AG04449 (cell line): ENCODE data around the gene IL24.

Experiments used
- CTCF ChIA-PET: fragments of 350-600 bp; formaldehyde crosslinking; extraction: SDS; loops from one replicate; lab custom pipeline; 2021; ENCODE audit warnings: antibody characterized with exemption; lab: Yijun Ruan, JAX
- POLR2A ChIA-PET: fragments of 400-600, 350-600 bp; formaldehyde crosslinking; extraction: SDS; loops from one replicate; lab custom pipeline; 2020; ENCODE audit warnings: antibody characterized with exemption, inconsistent platforms; lab: Yijun Ruan, JAX
- DNase-seq: peaks from one replicate; pipeline ENCODE4 v3.0.0-alpha.2; 2010; ENCODE audit warnings: low read depth, low spot score
- H3K4me3 ChIP-seq: 2 replicates; pipeline ENCODE4 v1.5.1; 2011; ENCODE audit warnings: low read depth, mild to moderate bottlenecking, control low read depth, low read length
- TF ChIP-seq, protein P1 (sequence below): IDR thresholded peaks from one replicate; pipeline ENCODE4 v1.5.1; 2011; ENCODE audit warnings: mild to moderate bottlenecking, moderate library complexity, low read length, control low read depth, inconsistent platforms; ENCODE audit not compliant: insufficient read depth; ENCODE audit errors: missing control alignments

The IL24 gene

DNA sequence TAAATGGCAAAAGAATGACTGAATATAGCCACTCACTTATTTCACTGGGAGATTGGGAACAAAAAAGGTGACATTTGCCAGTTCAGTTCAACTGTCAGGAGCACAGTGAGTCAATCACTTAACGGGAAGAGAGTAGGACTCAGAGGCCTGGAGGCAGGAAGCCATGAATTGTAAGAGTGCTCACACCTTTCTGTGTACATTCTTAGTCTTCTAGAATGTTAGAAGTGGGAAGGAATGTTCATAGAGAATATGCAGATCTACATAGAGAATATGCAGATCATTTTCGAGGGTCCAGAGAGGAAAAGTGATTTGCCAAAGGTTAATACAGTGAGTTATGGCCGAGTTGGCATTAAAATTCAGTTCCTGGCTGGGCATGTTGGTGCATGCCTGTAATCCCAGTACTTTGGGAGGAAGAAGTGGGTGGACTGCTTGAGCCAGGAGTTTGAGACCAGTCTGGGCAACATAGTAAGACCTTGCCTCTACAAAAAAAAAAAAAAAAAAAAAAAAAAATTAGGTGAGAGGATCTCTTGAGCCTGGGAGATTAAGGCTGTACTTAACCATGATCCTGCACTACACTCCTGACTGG is 23.5 kb upstream of the IL24 start:
- ChIA-PET POLR2A (no interaction called here), CTCF (interaction anchor here (1.4 to 1.6 kb wide), 2 partner anchors 10 to 147 kb away, joined by 3 to 6 read pairs; no protein-coding TSS in a partner anchor)
- H3K4me3 ChIP-seq: no peak overlapping the region
- no peak for DNase-seq
- TF ChIP-seq, protein P1, sequence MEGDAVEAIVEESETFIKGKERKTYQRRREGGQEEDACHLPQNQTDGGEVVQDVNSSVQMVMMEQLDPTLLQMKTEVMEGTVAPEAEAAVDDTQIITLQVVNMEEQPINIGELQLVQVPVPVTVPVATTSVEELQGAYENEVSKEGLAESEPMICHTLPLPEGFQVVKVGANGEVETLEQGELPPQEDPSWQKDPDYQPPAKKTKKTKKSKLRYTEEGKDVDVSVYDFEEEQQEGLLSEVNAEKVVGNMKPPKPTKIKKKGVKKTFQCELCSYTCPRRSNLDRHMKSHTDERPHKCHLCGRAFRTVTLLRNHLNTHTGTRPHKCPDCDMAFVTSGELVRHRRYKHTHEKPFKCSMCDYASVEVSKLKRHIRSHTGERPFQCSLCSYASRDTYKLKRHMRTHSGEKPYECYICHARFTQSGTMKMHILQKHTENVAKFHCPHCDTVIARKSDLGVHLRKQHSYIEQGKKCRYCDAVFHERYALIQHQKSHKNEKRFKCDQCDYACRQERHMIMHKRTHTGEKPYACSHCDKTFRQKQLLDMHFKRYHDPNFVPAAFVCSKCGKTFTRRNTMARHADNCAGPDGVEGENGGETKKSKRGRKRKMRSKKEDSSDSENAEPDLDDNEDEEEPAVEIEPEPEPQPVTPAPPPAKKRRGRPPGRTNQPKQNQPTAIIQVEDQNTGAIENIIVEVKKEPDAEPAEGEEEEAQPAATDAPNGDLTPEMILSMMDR: no peak

DNA sequence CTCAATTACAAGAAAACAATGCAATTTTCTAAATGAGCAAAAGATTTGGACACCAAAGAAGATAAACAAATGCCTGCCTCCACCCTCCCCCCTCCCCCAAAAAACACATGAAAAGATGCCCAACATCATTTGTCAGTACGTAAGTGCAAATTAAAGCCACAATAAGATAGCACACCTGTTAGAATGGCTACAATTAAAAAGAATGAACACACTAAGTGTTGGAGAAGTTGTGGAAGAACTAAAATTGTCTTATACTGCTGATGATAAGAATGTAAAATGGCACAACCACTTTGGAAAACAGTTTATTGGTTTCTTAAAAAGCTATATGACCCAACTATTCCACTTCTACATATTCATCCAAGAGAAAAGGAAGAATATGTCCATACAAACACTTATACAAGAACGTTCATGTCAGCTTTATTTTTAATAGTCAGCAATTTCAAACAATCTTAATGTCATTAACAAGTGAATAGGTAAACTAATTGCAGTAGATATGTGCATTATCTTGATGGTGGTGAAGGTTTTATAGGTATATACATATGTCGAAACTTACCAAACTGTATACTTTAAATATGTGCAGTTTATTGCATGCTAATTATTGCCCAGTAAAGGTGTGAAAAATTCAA is 21.4 kb upstream of the IL24 start:
- TF ChIP-seq, protein P1: no peak
- CTCF ChIA-PET: interaction anchor here (0.7 kb wide), 1 partner anchor 10 kb away, joined by 4 read pairs; the partner anchor contains the start of gene IL20
- no peak for DNase-seq
- POLR2A ChIA-PET: no interaction called here
- no peak overlapping the region for H3K4me3 ChIP-seq

DNA sequence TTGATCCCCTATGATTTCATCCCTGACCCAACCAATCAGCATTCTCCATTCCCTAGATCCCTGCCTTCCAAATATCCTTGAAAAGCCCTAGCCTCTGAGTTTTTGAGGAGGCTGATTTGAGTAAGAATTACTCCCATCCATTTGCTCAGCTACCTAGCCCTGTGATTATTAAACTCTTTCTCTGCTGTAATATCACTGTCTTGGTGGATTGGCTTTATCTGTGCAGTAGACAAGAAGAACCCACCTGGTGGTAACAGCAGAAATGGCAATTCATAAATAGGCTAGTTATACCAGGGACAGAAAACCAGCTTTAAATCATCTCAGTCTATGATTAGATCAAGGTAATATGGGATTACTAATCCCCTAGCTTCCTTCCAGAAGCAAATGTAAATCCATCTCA is 18.8 kb upstream of the IL24 start:
- TF ChIP-seq, protein P1: no peak
- CTCF ChIA-PET: interaction anchor here (2.0 to 2.1 kb wide), 2 partner anchors 13 to 33 kb away, joined by 6 to 8 read pairs; partner anchors contain the start of gene IL20
- POLR2A ChIA-PET: no interaction called here
- DNase-seq: no peak
- no peak overlapping the region for H3K4me3 ChIP-seq

DNA sequence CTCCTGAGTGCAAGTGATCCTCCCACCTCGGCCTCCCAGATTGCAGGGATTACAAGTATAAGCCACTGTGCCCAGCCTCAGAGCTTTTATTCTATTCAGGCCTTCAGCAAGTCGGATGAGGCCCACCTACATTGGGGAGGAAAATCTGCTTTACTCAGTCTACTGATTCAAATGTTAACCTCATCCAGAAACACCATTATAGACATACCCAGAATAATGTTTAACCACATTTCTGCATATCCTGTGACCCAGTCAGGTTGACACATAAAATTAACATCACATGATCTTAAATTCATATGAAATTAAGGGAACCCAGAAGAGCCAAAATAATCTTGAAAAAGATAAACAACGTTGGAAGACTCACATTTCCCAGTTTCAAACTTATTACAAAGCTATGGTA is 16.9 kb upstream of the IL24 start:
- POLR2A ChIA-PET: no interaction called here
- CTCF ChIA-PET: interaction anchor here (0.7 to 2.1 kb wide), 5 partner anchors 15 to 71 kb away, joined by 3 to 8 read pairs (median 6); partner anchors contain the start of gene IL20
- no peak for DNase-seq
- TF ChIP-seq, protein P1: no peak
- H3K4me3 ChIP-seq: no peak overlapping the region

DNA sequence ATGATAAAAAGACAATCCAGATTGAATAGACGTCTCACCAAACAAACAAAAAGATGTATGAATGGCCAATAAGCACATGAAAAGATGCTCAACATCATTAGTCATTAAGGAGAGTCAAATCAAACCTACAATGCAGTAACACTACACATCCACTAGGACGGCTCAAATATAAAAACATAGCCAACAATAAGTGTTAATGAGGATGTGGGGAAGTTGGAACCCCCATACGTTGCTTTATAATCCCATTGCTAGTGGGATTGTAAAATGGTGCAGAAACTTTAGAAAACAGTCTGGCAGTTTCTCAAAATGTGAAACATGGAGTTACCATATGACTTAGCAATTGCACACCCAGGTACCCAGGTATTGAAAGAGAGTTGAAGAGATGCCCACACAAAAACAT is 14.7 kb upstream of the IL24 start:
- TF ChIP-seq, protein P1: no peak
- ChIA-PET POLR2A (no interaction called here), CTCF (no interaction called here)
- H3K4me3 ChIP-seq: no peak overlapping the region
- DNase-seq: no peak

GRCh38 chr1:206883160-206883559 is 14.1 kb upstream of the IL24 start:
- TF ChIP-seq, protein P1: no peak
- H3K4me3 ChIP-seq: no peak overlapping the region
- no peak for DNase-seq
- CTCF ChIA-PET: interaction anchor here (0.6 to 2.9 kb wide), 9 partner anchors 8 to 271 kb away, joined by 3 to 16 read pairs (median 4); partner anchors contain the start of genes EIF2D and IL20
- POLR2A ChIA-PET: no interaction called here
